Measurements from ENCODE around the gene TIAM1. TPM values are rescaled to one million over a fixed set of nuclear protein-coding genes. Genes with fewer than 3 reads are reported as not detected.

TIAM1 gene
- total RNA-seq (2021; ENCODE audit: unreplicated experiment) (3.7 TPM), Bru-seq, nascent RNA (percentile 34 among the genes with signal in this experiment), BruChase-seq, experiment 1, labeled RNA remaining after a 2-hour chase (percentile 27 among the genes with signal in this experiment), BruChase-seq, experiment 2, labeled RNA remaining after a 6-hour chase (percentile 32 among the genes with signal in this experiment)
- 1.9 TPM for polyA plus RNA-seq (2012; ENCODE audit: insufficient read length)
- long read RNA-seq, partial matches to known transcripts = 2 of 3 reads
- long read RNA-seq, other reads (novel, unspliced or antisense) = 1 of 3 reads

- intact Hi-C loops (cut with micrococcal nuclease; ENCODE audit: unreplicated experiment) (no loop called here), in situ Hi-C loops (cut with HindIII; ENCODE audit: low pct_unique_long_range_greater_than_20kb, low sequenced_read_pairs) (no loop called here)
- POLR2A ChIA-PET = no interaction called here
- no peaks in the 10 kb centered on the region for H3K4me1 ChIP-seq (ENCODE audit: control insufficient read depth, insufficient read depth, low read length)
- peaks cover 6% of the 10 kb centered on the region; the same call in 1 of the 2 replicates for H3K27me3 ChIP-seq (ENCODE audit: control insufficient read depth, insufficient read depth, low read length)
- H3K27ac ChIP-seq (ENCODE audit: low read length) = no peak within 1 kb of the TSS
- BruUV-seq (replicated peaks) = no TSS peak
- no peaks in the 10 kb centered on the region for H3K36me3 ChIP-seq (ENCODE audit: control insufficient read depth, insufficient read depth, low read length)
- TF ChIP-seq SIN3A (IDR thresholded peaks at IDR 0.05; ENCODE audit: borderline replicate concordance, insufficient read depth, low read depth, low read length) = no peak
- TF ChIP-seq POLR2AphosphoS5 (IDR thresholded peaks at IDR 0.05; ENCODE audit: low read depth, low read length) = no peak
- TF ChIP-seq CTCF (IDR thresholded peaks at IDR 0.05) = no peak
- no peak for TF ChIP-seq REST (IDR thresholded peaks at IDR 0.05; ENCODE audit: insufficient read depth in 1 of 2, low read depth in 2 of 2, low read length in 1 of 2)
- TF ChIP-seq TCF7L2 (IDR thresholded peaks at IDR 0.05; ENCODE audit: low read depth, low read length) = no peak
- peak within 1 kb of the TSS; percentile 39 to 74 for H3K4me3 ChIP-seq (ENCODE audit: low read depth in 2 of 2, low read length in 2 of 2)
- ATAC-seq (peak; percentile 84), DNase-seq (ENCODE audit: low read depth, low spot score) (no peak)
- CTCF ChIA-PET = no interaction called here
- no peaks in the 10 kb centered on the region for H3K9me3 ChIP-seq (ENCODE audit: control insufficient read depth, insufficient read depth, low read depth, low read length)
Measured at GRCh38 chr21:31343680-31344480, at the start of gene TIAM1. Gene TIAM1, minus strand, starts transcription at chr21:31344261. Its CDS starts 77,289 bp downstream, at chr21:31266972.

GRCh38 chr21:31387560-31388186 is 43.6 kb upstream of the TIAM1 start:
- CTCF ChIA-PET = no interaction called here
- Histone ChIP-seq H3K4me3 (ENCODE audit: low read depth in 2 of 2, low read length in 2 of 2) (no peak overlapping the region), H3K36me3 (ENCODE audit: control insufficient read depth, insufficient read depth, low read length) (no peaks in the 10 kb centered on the region), H3K27ac (ENCODE audit: low read length) (no peak overlapping the region), H3K4me1 (ENCODE audit: control insufficient read depth, insufficient read depth, low read length) (no peaks in the 10 kb centered on the region), H3K27me3 (ENCODE audit: control insufficient read depth, insufficient read depth, low read length) (no peaks in the 10 kb centered on the region), H3K9me3 (ENCODE audit: control insufficient read depth, insufficient read depth, low read depth, low read length) (no peaks in the 10 kb centered on the region)
- POLR2A ChIA-PET = no interaction called here
- in situ Hi-C loops (cut with HindIII; ENCODE audit: low pct_unique_long_range_greater_than_20kb, low sequenced_read_pairs) (no loop called here), intact Hi-C loops (cut with micrococcal nuclease; ENCODE audit: unreplicated experiment) (no loop called here)
- TF ChIP-seq CTCF (IDR thresholded peaks at IDR 0.05) = no peak
- no peak for TF ChIP-seq SIN3A (IDR thresholded peaks at IDR 0.05; ENCODE audit: borderline replicate concordance, insufficient read depth, low read depth, low read length)
- no peak for TF ChIP-seq TCF7L2 (IDR thresholded peaks at IDR 0.05; ENCODE audit: low read depth, low read length)
- TF ChIP-seq REST (IDR thresholded peaks at IDR 0.05; ENCODE audit: insufficient read depth in 1 of 2, low read depth in 2 of 2, low read length in 1 of 2) = no peak
- no peak for TF ChIP-seq POLR2AphosphoS5 (IDR thresholded peaks at IDR 0.05; ENCODE audit: low read depth, low read length)
- BruUV-seq (replicated peaks) = no TSS peak
- DNase-seq (ENCODE audit: low read depth, low spot score) = no peak
- ATAC-seq = no peak
